H1 (cell line): ENCODE data around the gene LPAR3. TPM values are rescaled to one million over a fixed set of nuclear protein-coding genes. Genes with fewer than 3 reads are reported as not detected.

Experiments
- CTCF ChIA-PET: fragments of 300-600 bp; sonication (Branson Sonifier 250); formaldehyde crosslinking; loops from one replicate; lab custom pipeline; 2021; ENCODE audit not compliant: partially characterized antibody; lab: Charles Lee
- POLR2A ChIA-PET: fragments of 300-600 bp; sonication (Branson Sonifier 250); formaldehyde crosslinking; loops from one replicate; lab custom pipeline; 2021; ENCODE audit warnings: inconsistent platforms; ENCODE audit not compliant: partially characterized antibody; lab: Charles Lee
- DNase-seq, 2 experiments: peaks; one replicate each; pipeline versions ENCODE4 v3.0.0 to v3.0.0-alpha.2; 2010 to 2022; ENCODE audit warnings: low spot score in 2 of 2, low read depth in 1 of 2, mixed read lengths in 1 of 2
- FAIRE-seq: peaks from 2 replicates; lab custom pipeline; 2011; peaks lifted over from hg19 to GRCh38; lab: Jason Lieb, UNC
- H2AFZ ChIP-seq: 2 replicates; pipeline ENCODE4 v1.8.1; 2012; ENCODE audit warnings: low read length, inconsistent platforms
- H2AK5ac ChIP-seq: 2 replicates; pipeline ENCODE4 v1.6.1; 2013; ENCODE audit warnings: low read depth, low read length
- H2BK120ac ChIP-seq: replicated peaks from 2 replicates; pipeline ENCODE3; 2013; ENCODE audit warnings: low read depth, low read length, inconsistent platforms
- H2BK12ac ChIP-seq: 2 replicates; pipeline ENCODE4 v1.6.1; 2013; ENCODE audit warnings: low read depth, low read length
- H2BK15ac ChIP-seq: 2 replicates; pipeline ENCODE4 v1.6.1; 2013; ENCODE audit warnings: low read length
- H2BK20ac ChIP-seq: 2 replicates; pipeline ENCODE4 v1.6.1; 2013; ENCODE audit warnings: low read length
- H2BK5ac ChIP-seq: 2 replicates; pipeline ENCODE4 v1.6.1; 2013; ENCODE audit warnings: low read depth, low read length
- H3K14ac ChIP-seq: 2 replicates; pipeline ENCODE4 v1.6.1; 2013; ENCODE audit warnings: inconsistent platforms; ENCODE audit not compliant: insufficient read length
- H3K18ac ChIP-seq: 2 replicates; pipeline ENCODE4 v1.6.1; 2013; ENCODE audit warnings: low read length; ENCODE audit errors: extremely low read depth
- H3K23ac ChIP-seq: 2 replicates; pipeline ENCODE4 v1.6.1; 2013; ENCODE audit warnings: inconsistent platforms; ENCODE audit not compliant: insufficient read length
- H3K23me2 ChIP-seq: 2 replicates; pipeline ENCODE4 v1.6.1; 2013; ENCODE audit warnings: low read depth, low read length
- H3K27ac ChIP-seq: 2 replicates; pipeline ENCODE4 v1.6.1; 2011; ENCODE audit warnings: low read depth, low read length, inconsistent platforms
- H3K27me3 ChIP-seq, 4 experiments: replicated peaks in 1 of 4; 1 replicate in 1 of 4; 2 replicates in 3 of 4; pipeline versions ENCODE4 v1.6.1 to v1.8.1; 2011 to 2013; ENCODE audit warnings: low read length in 3 of 4, mild to moderate bottlenecking in 3 of 4, inconsistent platforms in 2 of 4, mixed read lengths in 2 of 4, moderate library complexity in 1 of 4; ENCODE audit not compliant: control insufficient read depth in 3 of 4, insufficient read depth in 3 of 4; ENCODE audit errors: extremely low read depth in 1 of 4
- H3K36me3 ChIP-seq, 4 experiments: 2 replicates each; pipeline versions ENCODE4 v1.6.1 to v1.8.1; 2011 to 2013; ENCODE audit warnings: mild to moderate bottlenecking in 4 of 4, low read length in 3 of 4, moderate library complexity in 2 of 4, control low read depth in 1 of 4, inconsistent platforms in 1 of 4; ENCODE audit not compliant: insufficient read depth in 4 of 4, control insufficient read depth in 2 of 4
- H3K4ac ChIP-seq: replicated peaks from 2 replicates; pipeline ENCODE3; 2013; ENCODE audit warnings: low read length, low read depth, mixed read lengths, inconsistent platforms; ENCODE audit not compliant: insufficient read length
- H3K4me1 ChIP-seq, 4 experiments: replicated peaks in 1 of 4; 1 replicate in 1 of 4; 2 replicates in 3 of 4; pipeline versions ENCODE4 v1.6.1 to v1.8.1; 2011 to 2013; ENCODE audit warnings: low read length in 3 of 4, inconsistent platforms in 2 of 4, mixed read lengths in 1 of 4; ENCODE audit not compliant: insufficient read depth in 4 of 4, control insufficient read depth in 3 of 4
- H3K4me2 ChIP-seq, 2 experiments: 2 replicates each; pipeline versions ENCODE4 v1.6.1 to v1.8.1; 2011 to 2013; ENCODE audit warnings: low read depth in 2 of 2, low read length in 2 of 2, control low read depth in 1 of 2, inconsistent platforms in 1 of 2, mild to moderate bottlenecking in 1 of 2; ENCODE audit not compliant: insufficient read depth in 1 of 2
- H3K4me3 ChIP-seq, 4 experiments: fragments of 200-600, 300-600 bp in 1 of 4; sonication (generic), shearing (Covaris generic), sonication (Bioruptor Twin) in 1 of 4; 2 replicates each; pipeline versions ENCODE4 v1.5.1 to v1.8.1; 2011 to 2016; ENCODE audit warnings: low read length in 4 of 4, low read depth in 3 of 4, control low read depth in 2 of 4, inconsistent platforms in 2 of 4, mild to moderate bottlenecking in 2 of 4, mixed read lengths in 1 of 4, moderate library complexity in 1 of 4; ENCODE audit not compliant: insufficient read depth in 2 of 4; ENCODE audit errors: extremely low read depth in 1 of 4
- H3K56ac ChIP-seq: replicated peaks from 2 replicates; pipeline ENCODE3; 2013; ENCODE audit warnings: low read depth, mild to moderate bottlenecking, mixed read lengths, low read length, inconsistent platforms; ENCODE audit not compliant: insufficient read length
- H3K79me1 ChIP-seq: 2 replicates; pipeline ENCODE4 v1.6.1; 2013; ENCODE audit warnings: low read depth, low read length, control low read depth
- H3K79me2 ChIP-seq, 2 experiments: 2 replicates each; pipeline versions ENCODE4 v1.6.1 to v1.8.1; 2012 to 2013; ENCODE audit warnings: low read length in 2 of 2, mild to moderate bottlenecking in 2 of 2, inconsistent platforms in 1 of 2; ENCODE audit not compliant: insufficient read depth in 2 of 2, control insufficient read depth in 1 of 2
- H3K9ac ChIP-seq, 4 experiments: replicated peaks in 1 of 4; 1 replicate in 1 of 4; 2 replicates in 3 of 4; pipeline versions ENCODE4 v1.6.1 to v1.8.1; 2011 to 2013; ENCODE audit warnings: low read depth in 3 of 4, low read length in 3 of 4, control low read depth in 2 of 4, mild to moderate bottlenecking in 2 of 4, moderate library complexity in 2 of 4, inconsistent platforms in 1 of 4; ENCODE audit errors: extremely low read depth in 1 of 4
- H3K9me3 ChIP-seq, 2 experiments: 2 replicates each; pipeline versions ENCODE4 v1.6.1 to v1.8.1; 2012 to 2013; ENCODE audit warnings: mild to moderate bottlenecking in 2 of 2, moderate library complexity in 2 of 2, control low read depth in 1 of 2, inconsistent platforms in 1 of 2, low read depth in 1 of 2, low read length in 1 of 2, mixed read lengths in 1 of 2; ENCODE audit not compliant: insufficient read depth in 2 of 2
- H4K20me1 ChIP-seq, 2 experiments: replicated peaks in 1 of 2; 2 replicates each; pipeline versions ENCODE3 to v1.8.1; 2011 to 2013; ENCODE audit warnings: inconsistent platforms in 2 of 2, low read length in 2 of 2, mild to moderate bottlenecking in 1 of 2; ENCODE audit not compliant: insufficient read depth in 2 of 2, control insufficient read depth in 1 of 2
- H4K5ac ChIP-seq: 2 replicates; pipeline ENCODE4 v1.6.1; 2013; ENCODE audit warnings: low read length, low read depth, mixed read lengths, inconsistent platforms; ENCODE audit not compliant: insufficient read length
- H4K8ac ChIP-seq: 2 replicates; pipeline ENCODE4 v1.8.0; 2013; ENCODE audit warnings: mild to moderate bottlenecking, moderate library complexity, low read length, inconsistent platforms; ENCODE audit not compliant: insufficient read depth; ENCODE audit errors: extremely low read depth
- H4K91ac ChIP-seq: replicated peaks from 2 replicates; pipeline ENCODE3; 2013; ENCODE audit warnings: low read length, mixed read lengths, inconsistent platforms; ENCODE audit not compliant: insufficient read length
- CBX8 ChIP-seq: fragments of 300-800, 300-1000 bp; sonication (generic); IDR thresholded peaks from 2 replicates; pipeline ENCODE4 v1.7.1; 2016; ENCODE audit warnings: low read depth, low read length, borderline replicate concordance
- CEBPB ChIP-seq: IDR thresholded peaks from 2 replicates; pipeline ENCODE4 v1.6.1; 2012; ENCODE audit warnings: low read depth, low read length
- HDAC2 ChIP-seq, 2 experiments: fragments of 300-600 bp in 1 of 2; sonication (generic) in 1 of 2; IDR thresholded peaks; 2 replicates each; pipeline ENCODE4 v1.6.1; 2011 to 2012; ENCODE audit warnings: low read depth in 2 of 2, low read length in 2 of 2, mild to moderate bottlenecking in 2 of 2, moderate library complexity in 2 of 2, borderline replicate concordance in 1 of 2, inconsistent platforms in 1 of 2
- MAFK ChIP-seq: IDR thresholded peaks from 2 replicates; pipeline ENCODE4 v1.6.1; 2012; ENCODE audit warnings: low read depth, mild to moderate bottlenecking, improper control_type of control experiment, low read length
- RXRA ChIP-seq: IDR thresholded peaks from 2 replicates; pipeline ENCODE4 v1.6.1; 2011; ENCODE audit warnings: low read depth, mild to moderate bottlenecking, low read length, moderate library complexity; ENCODE audit not compliant: insufficient read depth
- TEAD4 ChIP-seq: IDR thresholded peaks from 2 replicates; pipeline ENCODE4 v1.6.1; 2012; ENCODE audit warnings: low read depth, low read length, inconsistent platforms, mixed read lengths
- WGBS, 2 experiments: shearing (Covaris generic) in 1 of 2; methylation state at CpG; one replicate each; pipeline versions ENCODE4 v1.1.6 to v1.1.7; 2013 to 2015; ENCODE audit warnings: low lambda C conversion rate in 2 of 2, mixed read lengths in 2 of 2, inconsistent platforms in 1 of 2, low coverage in 1 of 2, missing lambda C conversion rate in 1 of 2; ENCODE audit not compliant: insufficient replicate concordance in 2 of 2, insufficient coverage in 1 of 2, insufficient read length in 1 of 2; ENCODE audit errors: extremely low coverage in 1 of 2, missing lambda C conversion rate in 1 of 2; 5-methylcytosine and 5-hydroxymethylcytosine counted together
- polyA plus RNA-seq, 7 experiments: library from polyadenylated mRNA; depleted of rRNA in 3 of 7; stranded (reverse) in 5 of 7; unstranded in 2 of 7; fragments of >200 nt in 5 of 7; fragments of 200-250 nt in 2 of 7; gene quantifications; 1 replicate in 5 of 7; 2 replicates in 1 of 7; 4 replicates in 1 of 7; pipeline versions ENCODE4 v1.2.1 to v1.2.3, GENCODE V29; 2011 to 2013; ENCODE audit warnings: missing spikeins in 2 of 7, mixed read lengths in 2 of 7
- total RNA-seq: library from RNA; stranded (reverse); fragmentation: NEBNext Ultra II Directional; extraction: Animal tissue kit (Norgen Biotek cat#: 25700); gene quantifications from 2 replicates; pipeline ENCODE4 v1.2.1, GENCODE V29; 2021
- TF ChIP-seq, protein P1 (sequence below): IDR thresholded peaks from 2 replicates; pipeline ENCODE4 v1.6.1; 2011; ENCODE audit warnings: low read depth, mild to moderate bottlenecking, low read length; ENCODE audit not compliant: insufficient read depth

The LPAR3 gene
- total and polyA plus RNA-seq, 2 of the 8 experiments (the other 6 are each of a cell fraction or from before 2014, with no cell fraction given): 17.1 to 25.4 TPM

GRCh38 chr1:84912726-84913554, 19.9 kb upstream of the LPAR3 start:
- FAIRE-seq: no peak
- POLR2A ChIA-PET: interaction anchor here (1.0 kb wide), 2 partner anchors 19 to 85 kb away, joined by 3 to 5 read pairs; partner anchors contain the start of gene LPAR3
- no peak overlapping the region for H4K5ac ChIP-seq
- H3K4me2 ChIP-seq: no peak overlapping the region
- H4K20me1 ChIP-seq: no peaks in the 10 kb centered on the region
- no peaks in the 10 kb centered on the region for H3K36me3 ChIP-seq
- no peak overlapping the region for H3K27ac ChIP-seq
- TF ChIP-seq RXRA (no peak), CEBPB (no peak), HDAC2 (IDR thresholded peaks at IDR 0.05; ENCODE audit: borderline replicate concordance in 1 of 2, low read depth in 2 of 2, low read length in 2 of 2) (no peak), TEAD4 (no peak), MAFK (no peak), CBX8 (no peak)
- TF ChIP-seq, protein P1, sequence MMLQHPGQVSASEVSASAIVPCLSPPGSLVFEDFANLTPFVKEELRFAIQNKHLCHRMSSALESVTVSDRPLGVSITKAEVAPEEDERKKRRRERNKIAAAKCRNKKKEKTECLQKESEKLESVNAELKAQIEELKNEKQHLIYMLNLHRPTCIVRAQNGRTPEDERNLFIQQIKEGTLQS: no peak
- H2BK5ac ChIP-seq: no peak overlapping the region
- no peak overlapping the region for H3K4ac ChIP-seq
- H2BK12ac ChIP-seq: no peak overlapping the region
- H2AFZ ChIP-seq: no peak overlapping the region
- no peak overlapping the region for H3K56ac ChIP-seq
- no peak overlapping the region for H3K23ac ChIP-seq
- DNase-seq: no peak
- H3K18ac ChIP-seq: no peak overlapping the region
- H4K91ac ChIP-seq: no peak overlapping the region
- H3K79me1 ChIP-seq: no peaks in the 10 kb centered on the region
- no peaks in the 10 kb centered on the region for H3K79me2 ChIP-seq
- H3K9me3 ChIP-seq: no peaks in the 10 kb centered on the region
- no peaks in the 10 kb centered on the region for H3K27me3 ChIP-seq
- H2BK120ac ChIP-seq: no peak overlapping the region
- no peak overlapping the region for H2BK15ac ChIP-seq
- H4K8ac ChIP-seq: no peak overlapping the region
- no peak overlapping the region for H2BK20ac ChIP-seq
- CTCF ChIA-PET: interaction anchor here (0.9 to 1.8 kb wide), 8 partner anchors 10 to 138 kb away, joined by 3 to 6 read pairs (median 4); no protein-coding TSS in a partner anchor
- H3K14ac ChIP-seq: no peak overlapping the region
- WGBS, 2 experiments: 91% methylated on average over 3 of the region's 3 CpGs; no CpG with 5 or more reads in 1 of the 2 experiments
- H2AK5ac ChIP-seq: no peak overlapping the region
- H3K4me3 ChIP-seq: no peak overlapping the region
- no peaks in the 10 kb centered on the region for H3K23me2 ChIP-seq
- no peaks in the 10 kb centered on the region for H3K4me1 ChIP-seq
- H3K9ac ChIP-seq: no peak overlapping the region
